PC-9 (cell line): ENCODE data around the gene MEIS2.

Experiments
- EZH2 ChIP-seq: fragments of 200-600 bp; sonication (generic); IDR thresholded peaks from 2 replicates; pipeline ENCODE4 v1.8.0; 2017; ENCODE audit warnings: antibody characterized with exemption, low read depth
- TF ChIP-seq, protein P1 (sequence below): fragments of 200-600 bp; sonication (generic); conservative IDR thresholded peaks from 2 replicates; pipeline ENCODE4 v1.6.1; 2017; ENCODE audit warnings: mixed run types, antibody characterized with exemption, mild to moderate bottlenecking, moderate library complexity

- TF ChIP-seq, protein P1, sequence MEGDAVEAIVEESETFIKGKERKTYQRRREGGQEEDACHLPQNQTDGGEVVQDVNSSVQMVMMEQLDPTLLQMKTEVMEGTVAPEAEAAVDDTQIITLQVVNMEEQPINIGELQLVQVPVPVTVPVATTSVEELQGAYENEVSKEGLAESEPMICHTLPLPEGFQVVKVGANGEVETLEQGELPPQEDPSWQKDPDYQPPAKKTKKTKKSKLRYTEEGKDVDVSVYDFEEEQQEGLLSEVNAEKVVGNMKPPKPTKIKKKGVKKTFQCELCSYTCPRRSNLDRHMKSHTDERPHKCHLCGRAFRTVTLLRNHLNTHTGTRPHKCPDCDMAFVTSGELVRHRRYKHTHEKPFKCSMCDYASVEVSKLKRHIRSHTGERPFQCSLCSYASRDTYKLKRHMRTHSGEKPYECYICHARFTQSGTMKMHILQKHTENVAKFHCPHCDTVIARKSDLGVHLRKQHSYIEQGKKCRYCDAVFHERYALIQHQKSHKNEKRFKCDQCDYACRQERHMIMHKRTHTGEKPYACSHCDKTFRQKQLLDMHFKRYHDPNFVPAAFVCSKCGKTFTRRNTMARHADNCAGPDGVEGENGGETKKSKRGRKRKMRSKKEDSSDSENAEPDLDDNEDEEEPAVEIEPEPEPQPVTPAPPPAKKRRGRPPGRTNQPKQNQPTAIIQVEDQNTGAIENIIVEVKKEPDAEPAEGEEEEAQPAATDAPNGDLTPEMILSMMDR: no peak
- no peak for TF ChIP-seq EZH2
These were observed 185.2 kb downstream of the MEIS2 start for GRCh38 chr15:36914960-36915808.
